Natural killer cell (primary cell): ENCODE measurements around the gene KIF25. TPM values are rescaled to one million over a fixed set of nuclear protein-coding genes. Genes with fewer than 3 reads are reported as not detected.

Experiments used
- ATAC-seq, 3 donors: fragments of 150-1000 bp in 2 of 3; fragments of 200-7000 bp in 1 of 3; cut with Tn5 transposase; 1 replicate in 1 of 3; 2 replicates in 2 of 3; pipeline ENCODE4 v1.10.0; 2021; ENCODE audit warnings: mild to moderate bottlenecking in 2 of 3, moderate library complexity in 2 of 3
- DNase-seq, 2 donors: peaks; one replicate each; pipeline versions ENCODE4 v3.0.0 to v3.0.0-alpha.2; 2013 to 2021; ENCODE audit warnings: mixed read lengths in 1 of 2
- H3K27ac ChIP-seq: one replicate; pipeline ENCODE4 v1.5.1; 2013; ENCODE audit warnings: mild to moderate bottlenecking, low read length
- H3K27me3 ChIP-seq: one replicate; pipeline ENCODE4 v1.6.1; 2013; ENCODE audit warnings: low read length; ENCODE audit not compliant: control insufficient read depth, insufficient read depth
- H3K36me3 ChIP-seq: one replicate; pipeline ENCODE4 v1.6.1; 2013; ENCODE audit warnings: low read length; ENCODE audit not compliant: control insufficient read depth, insufficient read depth
- H3K4me1 ChIP-seq: one replicate; pipeline ENCODE4 v1.6.1; 2013; ENCODE audit warnings: low read length; ENCODE audit not compliant: control insufficient read depth, insufficient read depth
- H3K4me3 ChIP-seq: one replicate; pipeline ENCODE4 v1.5.1; 2013; ENCODE audit warnings: low read length
- H3K9me3 ChIP-seq: one replicate; pipeline ENCODE4 v1.6.1; 2013; ENCODE audit warnings: low read length; ENCODE audit not compliant: control insufficient read depth, insufficient read depth
- H3K27ac Mint-ChIP-seq, 2 donors: one replicate each; pipeline ENCODE4 v1.8.0; 2022; ENCODE audit warnings: mild to moderate bottlenecking in 2 of 2, mixed read lengths in 2 of 2, moderate library complexity in 1 of 2
- H3K27me3 Mint-ChIP-seq, 2 donors: one replicate each; pipeline ENCODE4 v1.8.0; 2022; ENCODE audit warnings: low read depth in 2 of 2, mixed read lengths in 2 of 2
- H3K36me3 Mint-ChIP-seq: one replicate; pipeline ENCODE4 v1.8.0; 2022; ENCODE audit warnings: mixed read lengths
- H3K4me1 Mint-ChIP-seq, 2 donors: one replicate each; pipeline ENCODE4 v1.8.0; 2022; ENCODE audit warnings: mixed read lengths in 2 of 2
- H3K4me3 Mint-ChIP-seq: one replicate; pipeline ENCODE4 v1.8.0; 2022; ENCODE audit warnings: mild to moderate bottlenecking, moderate library complexity, mixed read lengths
- H3K9me3 Mint-ChIP-seq, 2 donors: one replicate each; pipeline ENCODE4 v1.8.0; 2022; ENCODE audit warnings: mixed read lengths in 2 of 2
- WGBS: methylation state at CpG from one replicate; pipeline ENCODE4 v1.1.7; 2013; ENCODE audit warnings: missing lambda C conversion rate; ENCODE audit not compliant: insufficient coverage; 5-methylcytosine and 5-hydroxymethylcytosine counted together
- intact Hi-C: fragments of 100-400 bp; cut with micrococcal nuclease; formaldehyde crosslinking; loops from one replicate; pipeline ENCODE4 v1.14.2; 2022
- total RNA-seq, 4 donors: library from RNA; stranded (reverse); fragments of 120-200 nt in 1 of 4; gene quantifications; one replicate each; pipeline versions ENCODE4 v1.2.3 to v1.2.4, GENCODE V29; 2013 to 2022
- TF ChIP-seq, protein P1 (sequence below): fragments of 200-600 bp; IDR thresholded peaks from one replicate; pipeline ENCODE4 v1.8.0; 2022; ENCODE audit warnings: antibody characterized with exemption

Gene KIF25, protein sequence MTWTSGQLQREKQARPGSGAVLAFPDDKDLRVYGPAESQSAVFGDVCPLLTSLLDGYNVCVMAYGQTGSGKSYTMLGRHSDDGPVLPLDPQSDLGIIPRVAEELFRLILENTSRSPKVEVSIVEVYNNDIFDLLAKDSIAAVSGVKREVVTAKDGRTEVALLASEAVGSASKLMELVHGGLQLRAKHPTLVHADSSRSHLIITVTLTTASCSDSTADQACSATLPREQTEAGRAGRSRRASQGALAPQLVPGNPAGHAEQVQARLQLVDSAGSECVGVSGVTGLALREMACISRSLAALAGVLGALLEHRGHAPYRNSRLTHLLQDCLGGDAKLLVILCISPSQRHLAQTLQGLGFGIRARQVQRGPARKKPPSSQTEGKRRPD
- total RNA-seq, result not detected
- not detected for total RNA-seq (2013)

DNA sequence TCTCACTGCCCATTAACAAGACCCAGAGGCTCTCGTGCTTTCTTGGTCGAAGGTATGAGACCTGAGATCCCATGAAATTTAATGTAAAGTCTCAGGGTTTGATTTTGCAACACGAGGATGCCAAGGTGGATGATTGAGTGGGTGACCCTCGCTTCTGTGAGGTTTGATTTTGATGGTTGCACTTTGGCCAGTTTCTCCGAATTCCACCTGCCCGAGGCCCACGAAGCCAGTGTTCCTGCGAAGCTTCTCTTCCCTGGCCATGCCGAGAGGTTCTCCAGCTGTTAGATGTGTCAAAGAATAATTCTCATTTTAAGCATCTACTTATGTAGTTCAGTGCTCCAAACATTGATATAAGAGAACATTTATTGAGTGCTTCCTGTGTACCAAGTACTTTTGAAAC, at the start of gene KIF25:
Gene KIF25 (plus strand): TSS at position 30 of the 400 bp plus-strand sequence. CDS start 31,915 bp downstream, outside the sequence.
- Histone ChIP-seq H3K27me3 (no peaks in the 10 kb centered on the region), H3K9me3 (no peaks in the 10 kb centered on the region), H3K4me3 (no peak within 1 kb of the TSS), H3K27ac (no peak within 1 kb of the TSS), H3K36me3 (no peaks in the 10 kb centered on the region), H3K4me1 (no peaks in the 10 kb centered on the region)
- DNase-seq, result no peak
- 90% methylated on average over 9 of the region's 9 CpGs for WGBS
- no peak for ATAC-seq
- peaks cover 0 to 9% of the 10 kb centered on the region in 2 donors for H3K27me3 Mint-ChIP-seq
- TF ChIP-seq, protein P1, sequence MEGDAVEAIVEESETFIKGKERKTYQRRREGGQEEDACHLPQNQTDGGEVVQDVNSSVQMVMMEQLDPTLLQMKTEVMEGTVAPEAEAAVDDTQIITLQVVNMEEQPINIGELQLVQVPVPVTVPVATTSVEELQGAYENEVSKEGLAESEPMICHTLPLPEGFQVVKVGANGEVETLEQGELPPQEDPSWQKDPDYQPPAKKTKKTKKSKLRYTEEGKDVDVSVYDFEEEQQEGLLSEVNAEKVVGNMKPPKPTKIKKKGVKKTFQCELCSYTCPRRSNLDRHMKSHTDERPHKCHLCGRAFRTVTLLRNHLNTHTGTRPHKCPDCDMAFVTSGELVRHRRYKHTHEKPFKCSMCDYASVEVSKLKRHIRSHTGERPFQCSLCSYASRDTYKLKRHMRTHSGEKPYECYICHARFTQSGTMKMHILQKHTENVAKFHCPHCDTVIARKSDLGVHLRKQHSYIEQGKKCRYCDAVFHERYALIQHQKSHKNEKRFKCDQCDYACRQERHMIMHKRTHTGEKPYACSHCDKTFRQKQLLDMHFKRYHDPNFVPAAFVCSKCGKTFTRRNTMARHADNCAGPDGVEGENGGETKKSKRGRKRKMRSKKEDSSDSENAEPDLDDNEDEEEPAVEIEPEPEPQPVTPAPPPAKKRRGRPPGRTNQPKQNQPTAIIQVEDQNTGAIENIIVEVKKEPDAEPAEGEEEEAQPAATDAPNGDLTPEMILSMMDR, result no peak
- no peaks in the 10 kb centered on the region for H3K9me3 Mint-ChIP-seq
- H3K4me3 Mint-ChIP-seq, result peak within 1 kb of the TSS; percentile 6
- no peak within 1 kb of the TSS for H3K27ac Mint-ChIP-seq
- intact Hi-C loops, result no loop called here
- no peaks in the 10 kb centered on the region for H3K4me1 Mint-ChIP-seq
- H3K36me3 Mint-ChIP-seq, result no peaks in the 10 kb centered on the region

DNA sequence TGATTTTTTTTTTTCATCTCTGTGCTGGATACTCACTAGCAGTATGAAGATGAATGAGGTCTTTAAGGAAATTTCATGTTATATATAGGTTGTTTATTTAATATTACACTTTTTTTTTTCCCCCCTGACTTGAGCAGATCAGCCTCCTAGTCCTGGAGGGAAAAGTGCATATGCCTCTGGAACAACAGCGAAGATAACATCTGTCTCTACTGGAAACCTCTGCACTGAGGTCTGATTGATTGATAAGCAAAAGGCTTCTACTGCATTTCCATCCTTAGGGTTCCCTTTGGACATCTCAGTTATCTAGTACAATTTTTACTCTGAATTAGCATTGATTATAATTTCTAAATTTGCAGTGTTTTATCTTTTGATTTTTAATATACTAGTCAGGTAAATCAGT, 49.8 kb upstream of the KIF25 start:
- Mint-ChIP-seq H3K4me3 (no peak overlapping the region), H3K9me3 (no peaks in the 10 kb centered on the region), H3K27me3 (no peaks in the 10 kb centered on the region), H3K36me3 (no peaks in the 10 kb centered on the region), H3K27ac (no peak overlapping the region), H3K4me1 (no peaks in the 10 kb centered on the region)
- Histone ChIP-seq H3K27me3 (no peaks in the 10 kb centered on the region), H3K27ac (no peak overlapping the region), H3K9me3 (no peaks in the 10 kb centered on the region), H3K36me3 (no peaks in the 10 kb centered on the region), H3K4me3 (no peak overlapping the region), H3K4me1 (no peaks in the 10 kb centered on the region)
- no peak for ATAC-seq
- WGBS, result 100% methylated on average over 1 of the region's 1 CpG
- no peak for DNase-seq
- intact Hi-C loops, result no loop called here
- TF ChIP-seq, protein P1, result no peak

DNA sequence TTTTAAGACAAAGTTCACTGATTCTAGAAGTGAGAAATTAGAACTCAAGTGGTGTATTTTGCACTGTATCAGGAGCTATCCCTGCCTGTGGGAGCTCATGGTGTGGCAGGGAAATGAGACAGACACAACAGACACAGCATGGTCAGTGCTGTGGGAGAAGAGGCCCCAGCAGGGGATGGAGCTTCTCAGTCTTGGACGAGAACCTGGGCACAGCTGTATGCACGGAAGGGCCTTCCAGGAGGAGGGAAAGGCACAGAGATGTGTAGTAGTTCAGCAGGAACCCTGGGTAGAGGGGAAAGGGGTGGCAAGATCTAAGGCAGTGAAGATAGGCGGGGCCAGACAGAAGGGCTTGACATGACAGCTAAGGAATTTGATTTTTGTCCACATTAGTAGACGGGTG, 48.8 kb upstream of the KIF25 start:
- DNase-seq (no peak), ATAC-seq (no peak)
- TF ChIP-seq, protein P1, result no peak
- Mint-ChIP-seq H3K9me3 (no peaks in the 10 kb centered on the region), H3K27ac (no peak overlapping the region), H3K4me3 (no peak overlapping the region), H3K4me1 (no peaks in the 10 kb centered on the region), H3K27me3 (no peaks in the 10 kb centered on the region), H3K36me3 (no peaks in the 10 kb centered on the region)
- Histone ChIP-seq H3K9me3 (no peaks in the 10 kb centered on the region), H3K4me1 (no peaks in the 10 kb centered on the region), H3K4me3 (no peak overlapping the region), H3K27ac (no peak overlapping the region), H3K36me3 (no peaks in the 10 kb centered on the region), H3K27me3 (no peaks in the 10 kb centered on the region)
- 91% methylated on average over 4 of the region's 4 CpGs for WGBS
- intact Hi-C loops, result no loop called here
